CD14-positive monocyte (primary cell): Measurements from ENCODE around the gene GABRR2. TPM values are rescaled to one million over a fixed set of nuclear protein-coding genes. Genes with fewer than 3 reads are reported as not detected.

Experiments used
- DNase-seq, 3 donors: peaks; one replicate each; pipeline ENCODE4 v3.0.0-alpha.2; 2011 to 2022
- H2AFZ ChIP-seq: 2 replicates; pipeline ENCODE4 v1.6.0; 2012; ENCODE audit warnings: mild to moderate bottlenecking, low read depth, low read length, inconsistent platforms; ENCODE audit not compliant: insufficient read depth, poor library complexity, severe bottlenecking
- H3K27ac ChIP-seq, 2 donors: 1 replicate in 1 of 2; 2 replicates in 1 of 2; pipeline ENCODE4 v1.5.1; 2012 to 2013; ENCODE audit warnings: low read length in 2 of 2, control low read depth in 1 of 2, inconsistent platforms in 1 of 2, low read depth in 1 of 2, mild to moderate bottlenecking in 1 of 2
- H3K27me3 ChIP-seq, 2 donors: one replicate each; pipeline versions ENCODE4 v1.6.0 to v1.6.1; 2011 to 2013; ENCODE audit warnings: low read length in 2 of 2; ENCODE audit not compliant: control insufficient read depth in 2 of 2, insufficient read depth in 2 of 2
- H3K36me3 ChIP-seq, 2 donors: replicated peaks in 1 of 2; 1 replicate in 1 of 2; 2 replicates in 1 of 2; pipeline versions ENCODE4 v1.5.1 to v1.6.1; 2012 to 2013; ENCODE audit warnings: low read length in 2 of 2, control low read depth in 1 of 2, inconsistent platforms in 1 of 2, mild to moderate bottlenecking in 1 of 2; ENCODE audit not compliant: insufficient read depth in 2 of 2, control insufficient read depth in 1 of 2
- H3K4me1 ChIP-seq, 2 donors: 1 replicate in 1 of 2; 2 replicates in 1 of 2; pipeline versions ENCODE4 v1.5.1 to v1.6.1; 2012 to 2013; ENCODE audit warnings: low read length in 2 of 2, control low read depth in 1 of 2, inconsistent platforms in 1 of 2, mild to moderate bottlenecking in 1 of 2, moderate library complexity in 1 of 2; ENCODE audit not compliant: insufficient read depth in 2 of 2, control insufficient read depth in 1 of 2
- H3K4me2 ChIP-seq: replicated peaks from 2 replicates; pipeline ENCODE3; 2012; ENCODE audit warnings: low read length, moderate library complexity, mild to moderate bottlenecking; ENCODE audit not compliant: poor library complexity, severe bottlenecking; ENCODE audit errors: extremely low read depth
- H3K4me3 ChIP-seq, 3 experiments: fragments of 200-600 bp in 1 of 3; sonication (generic) in 1 of 3; replicated peaks in 1 of 3; 1 replicate in 2 of 3; 2 replicates in 1 of 3; pipeline ENCODE4 v1.5.1; 2011 to 2013; ENCODE audit warnings: low read length in 3 of 3, mild to moderate bottlenecking in 3 of 3, control low read depth in 2 of 3, low read depth in 2 of 3, inconsistent platforms in 1 of 3, moderate library complexity in 1 of 3
- H3K79me2 ChIP-seq: 2 replicates; pipeline ENCODE4 v1.6.0; 2012; ENCODE audit warnings: mild to moderate bottlenecking, control low read depth, inconsistent platforms, low read length, moderate library complexity; ENCODE audit not compliant: insufficient read depth
- H3K9ac ChIP-seq: 2 replicates; pipeline ENCODE4 v1.6.0; 2017; ENCODE audit warnings: low read length, mild to moderate bottlenecking; ENCODE audit not compliant: insufficient read depth, poor library complexity, severe bottlenecking
- H3K9me3 ChIP-seq, 2 donors: replicated peaks in 1 of 2; 1 replicate in 1 of 2; 2 replicates in 1 of 2; pipeline versions ENCODE4 v1.5.1 to v1.6.1; 2012 to 2013; ENCODE audit warnings: low read length in 2 of 2, control low read depth in 1 of 2; ENCODE audit not compliant: control insufficient read depth in 1 of 2, insufficient read depth in 1 of 2
- H4K20me1 ChIP-seq: 2 replicates; pipeline ENCODE4 v1.6.0; 2012; ENCODE audit warnings: mild to moderate bottlenecking, low read length, control low read depth, moderate library complexity; ENCODE audit not compliant: insufficient read depth
- H3K27ac Mint-ChIP-seq, 7 donors: one replicate each; pipeline ENCODE4 v1.8.0; 2020; ENCODE audit warnings: mild to moderate bottlenecking in 7 of 7, mixed read lengths in 7 of 7, moderate library complexity in 6 of 7, inconsistent platforms in 2 of 7
- H3K27me3 Mint-ChIP-seq, 3 donors: one replicate each; pipeline ENCODE4 v1.8.0; 2021 to 2022; ENCODE audit warnings: low read depth in 3 of 3, mild to moderate bottlenecking in 3 of 3, mixed read lengths in 3 of 3, moderate library complexity in 3 of 3, inconsistent platforms in 1 of 3
- H3K36me3 Mint-ChIP-seq, 2 donors: one replicate each; pipeline ENCODE4 v1.8.0; 2020; ENCODE audit warnings: mixed read lengths in 2 of 2, inconsistent platforms in 1 of 2, mild to moderate bottlenecking in 1 of 2
- H3K4me1 Mint-ChIP-seq: one replicate; pipeline ENCODE4 v1.8.0; 2020; ENCODE audit warnings: mild to moderate bottlenecking, mixed read lengths
- H3K4me3 Mint-ChIP-seq, 2 donors: one replicate each; pipeline ENCODE4 v1.8.0; 2020; ENCODE audit warnings: mild to moderate bottlenecking in 2 of 2, mixed read lengths in 2 of 2, moderate library complexity in 1 of 2
- H3K9me3 Mint-ChIP-seq, 7 donors: one replicate each; pipeline ENCODE4 v1.8.0; 2020 to 2022; ENCODE audit warnings: mixed read lengths in 7 of 7, mild to moderate bottlenecking in 6 of 7, moderate library complexity in 6 of 7, inconsistent platforms in 2 of 7
- WGBS: methylation state at CpG from one replicate; pipeline ENCODE4 v1.1.5; 2013; ENCODE audit warnings: missing lambda C conversion rate; ENCODE audit not compliant: insufficient coverage; 5-methylcytosine and 5-hydroxymethylcytosine counted together
- intact Hi-C, 2 donors: fragments of 100-400 bp; cut with micrococcal nuclease; formaldehyde crosslinking; loops; one replicate each; pipeline versions ENCODE4 v1.15.0 to v1.15.1; 2023
- polyA plus RNA-seq, 3 donors: library from polyadenylated mRNA; depleted of rRNA in 1 of 3; unstranded in 2 of 3; stranded (reverse) in 1 of 3; fragments of 300-500 nt in 2 of 3; fragments of >200 nt in 1 of 3; fragmentation: Illumina TruSeq in 2 of 3; gene quantifications; 1 replicate in 2 of 3; 2 replicates in 1 of 3; pipeline ENCODE4 v1.2.3, GENCODE V29; 2012 to 2021
- TF ChIP-seq, protein P1 (sequence below): fragments of 200-600 bp; IDR thresholded peaks from one replicate; pipeline ENCODE4 v1.8.0; 2022; ENCODE audit warnings: antibody characterized with exemption, mild to moderate bottlenecking

GABRR2 gene
- polyA plus RNA-seq, 3 donors: 3.7 TPM; not detected in 2

DNA sequence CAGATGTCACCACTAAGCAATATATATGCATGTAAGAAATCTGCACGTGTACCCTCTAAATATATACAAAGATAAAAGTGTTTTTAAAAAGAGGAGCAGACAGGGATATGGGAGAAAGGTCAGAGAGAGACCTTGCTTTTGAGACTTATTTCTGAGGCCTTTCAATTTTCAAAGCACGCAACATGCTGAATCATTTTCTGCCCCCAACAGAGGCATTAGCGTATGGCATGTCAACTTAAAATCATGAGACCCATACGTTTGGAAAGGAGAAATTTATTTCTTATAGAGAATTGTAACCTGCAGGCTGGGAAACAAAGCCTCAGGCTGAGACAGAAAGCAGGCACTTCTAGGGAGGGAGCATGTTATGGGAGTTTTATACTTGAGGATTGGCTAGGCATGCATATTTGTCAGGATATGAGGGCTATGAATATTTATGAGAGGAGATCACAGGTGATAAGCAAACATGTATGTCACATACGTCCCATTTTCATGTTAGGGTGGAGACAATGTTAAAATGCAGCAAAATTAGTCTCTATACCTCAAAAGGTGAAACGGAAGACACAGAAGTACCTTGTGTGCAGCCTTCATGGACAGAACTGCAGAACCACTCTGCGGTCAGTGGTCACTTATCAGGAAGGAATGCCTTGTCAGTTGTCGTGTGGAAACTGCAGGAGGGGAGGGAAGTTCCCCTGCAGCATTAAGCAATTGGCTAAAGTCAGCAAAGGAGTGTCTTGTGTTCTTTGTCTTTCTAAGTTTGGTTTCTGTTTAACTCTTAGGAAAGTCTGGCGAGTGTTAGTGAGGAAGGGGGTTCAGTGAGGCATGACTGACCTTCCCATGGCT is 6.3 kb upstream of the GABRR2 start:
- peaks cover 5% of the 10 kb centered on the region for H3K79me2 ChIP-seq
- no peak overlapping the region for H2AFZ ChIP-seq
- Mint-ChIP-seq H3K4me1 (peaks cover 51% of the 10 kb centered on the region), H3K36me3 (peaks cover 29 to 34% of the 10 kb centered on the region in 2 donors), H3K27me3 (no peaks in the 10 kb centered on the region), H3K9me3 (peaks cover 0 to 1% (median 0%) of the 10 kb centered on the region in 7 donors), H3K4me3 (peak overlapping the region; percentile 73 to 87), H3K27ac (peak overlapping the region; percentile 80 to 93 (median 88))
- H4K20me1 ChIP-seq: peaks cover 28% of the 10 kb centered on the region
- no peaks in the 10 kb centered on the region for H3K27me3 ChIP-seq
- TF ChIP-seq, protein P1, sequence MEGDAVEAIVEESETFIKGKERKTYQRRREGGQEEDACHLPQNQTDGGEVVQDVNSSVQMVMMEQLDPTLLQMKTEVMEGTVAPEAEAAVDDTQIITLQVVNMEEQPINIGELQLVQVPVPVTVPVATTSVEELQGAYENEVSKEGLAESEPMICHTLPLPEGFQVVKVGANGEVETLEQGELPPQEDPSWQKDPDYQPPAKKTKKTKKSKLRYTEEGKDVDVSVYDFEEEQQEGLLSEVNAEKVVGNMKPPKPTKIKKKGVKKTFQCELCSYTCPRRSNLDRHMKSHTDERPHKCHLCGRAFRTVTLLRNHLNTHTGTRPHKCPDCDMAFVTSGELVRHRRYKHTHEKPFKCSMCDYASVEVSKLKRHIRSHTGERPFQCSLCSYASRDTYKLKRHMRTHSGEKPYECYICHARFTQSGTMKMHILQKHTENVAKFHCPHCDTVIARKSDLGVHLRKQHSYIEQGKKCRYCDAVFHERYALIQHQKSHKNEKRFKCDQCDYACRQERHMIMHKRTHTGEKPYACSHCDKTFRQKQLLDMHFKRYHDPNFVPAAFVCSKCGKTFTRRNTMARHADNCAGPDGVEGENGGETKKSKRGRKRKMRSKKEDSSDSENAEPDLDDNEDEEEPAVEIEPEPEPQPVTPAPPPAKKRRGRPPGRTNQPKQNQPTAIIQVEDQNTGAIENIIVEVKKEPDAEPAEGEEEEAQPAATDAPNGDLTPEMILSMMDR: no peak
- 0% methylated on average over 4 of the region's 9 CpGs for WGBS
- peaks cover 38 to 42% of the 10 kb centered on the region in 2 donors for H3K4me1 ChIP-seq
- peak overlapping the region; percentile 74 for H3K4me2 ChIP-seq
- peak; percentile 81 to 95 (median 86) for DNase-seq
- no peaks in the 10 kb centered on the region for H3K9me3 ChIP-seq
- intact Hi-C loops: no loop called here
- H3K4me3 ChIP-seq: peak overlapping the region in 2 of 3 experiments; percentile 49 to 67
- H3K27ac ChIP-seq: peak overlapping the region in 1 of 2 donors; percentile 68
- H3K36me3 ChIP-seq: peaks cover 6 to 8% of the 10 kb centered on the region in 2 donors
- no peak overlapping the region for H3K9ac ChIP-seq

DNA sequence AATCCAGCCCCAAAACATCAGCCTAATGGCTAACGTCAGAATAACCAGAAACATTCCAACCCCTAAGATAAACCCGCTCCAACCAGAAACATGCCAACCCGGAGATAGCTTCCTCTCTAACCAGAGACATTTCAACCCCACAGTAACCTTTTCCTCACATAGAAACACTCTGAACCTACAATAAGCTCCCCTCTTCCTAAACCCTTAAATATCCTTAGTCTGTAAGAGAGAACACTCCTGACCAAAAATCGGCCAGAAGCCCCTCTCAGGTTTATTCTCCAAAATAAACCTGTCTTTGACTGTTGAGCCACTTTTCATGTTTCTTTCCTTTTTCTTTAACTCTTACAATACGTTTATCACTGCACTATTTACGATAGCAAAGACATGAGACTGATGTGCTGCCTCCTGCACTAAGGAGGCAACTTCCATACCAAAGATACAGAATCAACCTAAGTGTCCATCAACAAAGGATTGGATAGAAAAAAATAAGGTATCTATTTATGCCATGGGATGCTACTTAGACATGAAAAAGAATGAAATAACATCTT is 5.0 kb upstream of the GABRR2 start:
- H3K9me3 Mint-ChIP-seq: peaks cover 0 to 1% (median 0%) of the 10 kb centered on the region in 7 donors
- 95% methylated on average over 4 of the region's 6 CpGs for WGBS
- H3K4me3 ChIP-seq: no peak overlapping the region
- peaks cover 33 to 37% of the 10 kb centered on the region in 2 donors for H3K36me3 Mint-ChIP-seq
- intact Hi-C loops: no loop called here
- no peak overlapping the region for H3K27ac ChIP-seq
- no peaks in the 10 kb centered on the region for H3K9me3 ChIP-seq
- H3K4me2 ChIP-seq: no peak overlapping the region
- DNase-seq: no peak
- no peak overlapping the region for H3K27ac Mint-ChIP-seq
- peaks cover 4% of the 10 kb centered on the region for H3K79me2 ChIP-seq
- TF ChIP-seq, protein P1: no peak
- no peak overlapping the region for H2AFZ ChIP-seq
- peaks cover 0 to 5% of the 10 kb centered on the region in 2 donors for H3K36me3 ChIP-seq
- H3K4me3 Mint-ChIP-seq: no peak overlapping the region
- H3K27me3 ChIP-seq: no peaks in the 10 kb centered on the region
- peaks cover 51% of the 10 kb centered on the region for H3K4me1 Mint-ChIP-seq
- peaks cover 25% of the 10 kb centered on the region for H4K20me1 ChIP-seq
- H3K9ac ChIP-seq: no peak overlapping the region
- no peaks in the 10 kb centered on the region for H3K27me3 Mint-ChIP-seq
- peaks cover 38 to 42% of the 10 kb centered on the region in 2 donors for H3K4me1 ChIP-seq
